Colonic mucosa (tissue), 4 donors: ENCODE results near the gene ASH1L. TPM values are rescaled to one million over a fixed set of nuclear protein-coding genes. Genes with fewer than 3 reads are reported as not detected.
A peak's percentile ranks its signal among the peaks of the same experiment; 100 is the strongest.

Source experiments
- DNase-seq: peaks from one replicate; pipeline ENCODE4 v3.0.0-alpha.2; 2020
- H3K27ac ChIP-seq: fragments of 200-600 bp; one replicate; pipeline ENCODE4 v1.8.0; 2021
- H3K27me3 ChIP-seq: fragments of 200-600 bp; one replicate; pipeline ENCODE4 v1.8.0; 2021
- H3K36me3 ChIP-seq: fragments of 200-600 bp; one replicate; pipeline ENCODE4 v1.8.0; 2021
- H3K4me1 ChIP-seq: fragments of 200-600 bp; one replicate; pipeline ENCODE4 v1.8.0; 2021; ENCODE audit warnings: mild to moderate bottlenecking
- H3K4me3 ChIP-seq: fragments of 200-600 bp; one replicate; pipeline ENCODE4 v1.8.0; 2021
- H3K9ac ChIP-seq, 2 donors: one replicate each; pipeline ENCODE4 v1.7.0; 2013; ENCODE audit warnings: control low read depth in 2 of 2, low read depth in 2 of 2, low read length in 2 of 2
- H3K9me3 ChIP-seq: fragments of 200-600 bp; one replicate; pipeline ENCODE4 v1.8.0; 2021
- CTCF ChIP-seq: fragments of 200-600 bp; IDR thresholded peaks from one replicate; pipeline ENCODE4 v1.8.0; 2022; ENCODE audit warnings: antibody characterized with exemption, mild to moderate bottlenecking
- intact Hi-C: fragments of 100-400 bp; cut with DNase I; formaldehyde crosslinking; loops from one replicate; pipeline ENCODE4 v1.14.1; 2022
- total RNA-seq, 2 donors: library from RNA; stranded (reverse); fragmentation: NEBNext Ultra II Directional in 1 of 2; extraction: Animal tissue kit (Norgen Biotek cat#: 25700) in 1 of 2; gene quantifications; one replicate each; pipeline ENCODE4 v1.2.1, GENCODE V29; 2021
- donor health status: healthy.
- donor health status: DM: no; HTN: no; CAD: no.
- donor health status: DM: no; HTN: no; CAD: no.

Gene ASH1L
- total RNA-seq, 2 donors from 2014 or later: 37.7 to 47.2 TPM

GRCh38 chr1:155313261-155313660, 249.3 kb downstream of the ASH1L start:
- no peaks in the 10 kb centered on the region for H3K27me3 ChIP-seq
- intact Hi-C loops: no loop called here
- peaks cover 3% of the 10 kb centered on the region for H3K4me1 ChIP-seq
- H3K4me3 ChIP-seq: no peak overlapping the region
- no peak overlapping the region for H3K9ac ChIP-seq
- no peak overlapping the region for H3K27ac ChIP-seq
- TF ChIP-seq CTCF: no peak
- no peaks in the 10 kb centered on the region for H3K9me3 ChIP-seq
- H3K36me3 ChIP-seq: no peaks in the 10 kb centered on the region
- DNase-seq: no peak

- H3K27me3 ChIP-seq: no peaks in the 10 kb centered on the region
- intact Hi-C loops: no loop called here
- no peak for TF ChIP-seq CTCF
- H3K4me3 ChIP-seq: peak overlapping the region; percentile 49
- H3K9ac ChIP-seq: peak overlapping the region; percentile 78 to 96
- H3K4me1 ChIP-seq: peaks cover 3% of the 10 kb centered on the region
- H3K27ac ChIP-seq: peak overlapping the region; percentile 83
- H3K9me3 ChIP-seq: no peaks in the 10 kb centered on the region
- no peaks in the 10 kb centered on the region for H3K36me3 ChIP-seq
- peak; percentile 53 for DNase-seq
These were observed 253.1 kb downstream of the ASH1L start for GRCh38 chr1:155309423-155310021.

- Histone ChIP-seq H3K27me3 (no peaks in the 10 kb centered on the region), H3K4me3 (peak within 1 kb of the TSS; percentile 49), H3K4me1 (peaks cover 3% of the 10 kb centered on the region), H3K9ac (peak within 1 kb of the TSS; percentile 78 to 96), H3K27ac (peak within 1 kb of the TSS; percentile 84), H3K36me3 (no peaks in the 10 kb centered on the region), H3K9me3 (no peaks in the 10 kb centered on the region)
- no peak for TF ChIP-seq CTCF
- intact Hi-C loops: no loop called here
- DNase-seq: peak; percentile 99
These were observed 253.8 kb downstream of the ASH1L start, which contains the start of gene FDPS for GRCh38 chr1:155308493-155309422. TSS of gene FDPS (plus strand) at chr1:155308866. CDS start at chr1:155309790, 924 bp downstream.

- Histone ChIP-seq H3K36me3 (no peaks in the 10 kb centered on the region), H3K27ac (peak overlapping the region; percentile 84), H3K9ac (no peak overlapping the region), H3K4me3 (no peak overlapping the region), H3K27me3 (no peaks in the 10 kb centered on the region), H3K4me1 (peaks cover 3% of the 10 kb centered on the region), H3K9me3 (no peaks in the 10 kb centered on the region)
- TF ChIP-seq CTCF: peak; percentile 22
- intact Hi-C loops: no loop called here
- DNase-seq: no peak
These were observed 255.3 kb downstream of the ASH1L start for GRCh38 chr1:155307247-155307740.

- no peaks in the 10 kb centered on the region for H3K27me3 ChIP-seq
- H3K9ac ChIP-seq: no peak overlapping the region
- intact Hi-C loops: no loop called here
These were observed 256.7 kb downstream of the ASH1L start for GRCh38 chr1:155305881-155306391.

More at GRCh38 chr1:155305881-155306391, 256.7 kb downstream of the ASH1L start:
- DNase-seq: no peak
- no peak overlapping the region for H3K4me3 ChIP-seq
- no peak overlapping the region for H3K27ac ChIP-seq
- TF ChIP-seq CTCF: no peak
- H3K9me3 ChIP-seq: no peaks in the 10 kb centered on the region
- peaks cover 3% of the 10 kb centered on the region for H3K4me1 ChIP-seq
- no peaks in the 10 kb centered on the region for H3K36me3 ChIP-seq
